BJ (cell line): Measurements from ENCODE around the gene RAD54L2. TPM values are rescaled to one million over a fixed set of nuclear protein-coding genes. Genes with fewer than 3 reads are reported as not detected.
"Not testable (repeated sequence)": the region's sequence is repeated elsewhere in the genome, so short reads cannot be mapped to it uniquely, and the experiment has no call there.

Experiments
- CTCF ChIA-PET: fragments of 350-600 bp; formaldehyde crosslinking; extraction: SDS; loops from one replicate; lab custom pipeline; 2021; ENCODE audit warnings: antibody characterized with exemption, inconsistent platforms; lab: Yijun Ruan, JAX
- POLR2A ChIA-PET: fragments of 300-600 bp; sonication (Branson Sonifier 250); formaldehyde crosslinking; extraction: SDS; loops from one replicate; lab custom pipeline; 2021; ENCODE audit warnings: antibody characterized with exemption; lab: Charles Lee
- DNase-seq: peaks from one replicate; pipeline ENCODE4 v3.0.0-alpha.2; 2011; ENCODE audit warnings: low read depth
- H3K27me3 ChIP-seq: 2 replicates; pipeline ENCODE4 v1.6.0; 2011; ENCODE audit warnings: low read length; ENCODE audit not compliant: control insufficient read depth, insufficient read depth
- H3K36me3 ChIP-seq: 2 replicates; pipeline ENCODE4 v1.5.1; 2011; ENCODE audit warnings: low read length; ENCODE audit not compliant: control insufficient read depth, insufficient read depth
- H3K4me3 ChIP-seq: 2 replicates; pipeline ENCODE4 v1.5.1; 2011; ENCODE audit warnings: low read depth, mild to moderate bottlenecking, control low read depth, low read length
- polyA plus RNA-seq: library from polyadenylated mRNA; depleted of rRNA; stranded (reverse); fragments of >200 nt; gene quantifications from 2 replicates; pipeline ENCODE4 v1.2.3, GENCODE V29; 2011
- TF ChIP-seq, protein P1 (sequence below): IDR thresholded peaks from 2 replicates; pipeline ENCODE4 v1.5.1; 2011; ENCODE audit warnings: low read depth, mild to moderate bottlenecking, control low read depth, inconsistent platforms, low read length, moderate library complexity; ENCODE audit not compliant: insufficient read depth

RAD54L2 gene
- polyA plus RNA-seq, 1 experiment: 5.9 TPM

DNA sequence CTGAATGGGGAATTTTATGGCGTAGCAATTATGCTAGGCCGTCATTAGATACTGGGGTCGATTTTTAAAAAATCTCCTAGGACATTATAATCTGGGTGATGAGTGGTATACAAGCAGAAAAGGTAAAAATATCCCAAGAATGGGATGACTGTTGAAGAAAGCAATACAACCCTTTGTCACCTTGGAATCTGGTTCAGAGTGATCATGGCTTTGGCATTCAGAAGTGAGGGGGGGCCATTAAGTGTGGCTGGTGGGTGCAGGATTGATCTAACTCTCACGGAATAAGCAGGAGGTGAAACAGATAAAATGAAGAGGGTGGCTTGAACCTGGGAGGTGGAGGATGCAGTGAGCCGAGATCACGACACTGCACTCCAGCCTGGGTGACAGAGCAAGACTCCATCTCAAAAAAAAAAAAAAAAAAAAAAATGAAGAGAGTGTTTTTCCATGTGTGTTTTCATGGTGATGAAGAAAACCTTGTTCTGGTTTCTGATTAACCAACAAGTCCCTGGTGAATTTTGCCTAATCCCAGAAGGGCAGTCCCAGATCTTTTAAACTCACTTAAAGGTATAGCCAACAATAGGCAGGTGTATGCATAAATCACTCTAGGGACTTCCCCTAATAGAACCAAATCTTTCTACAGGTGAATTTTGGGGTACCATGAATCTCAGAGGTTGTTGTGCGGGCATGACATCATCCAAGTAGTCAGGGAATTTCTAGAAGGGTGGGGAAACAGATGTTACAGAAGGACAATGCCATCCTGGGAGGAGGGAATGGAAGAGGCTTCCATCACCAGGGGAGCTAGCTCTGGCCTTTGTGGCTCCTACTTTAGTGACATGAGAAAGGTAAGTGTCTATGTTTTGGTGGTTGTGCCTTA is 3.1 kb upstream of the RAD54L2 start:
- ChIA-PET CTCF (interaction anchor here (0.9 kb wide), 1 partner anchor 33 kb away, joined by 3 read pairs; no protein-coding TSS in a partner anchor), POLR2A (interaction anchor here (0.6 kb wide), 1 partner anchor 142 kb away, joined by 15 read pairs; no protein-coding TSS in a partner anchor)
- TF ChIP-seq, protein P1, sequence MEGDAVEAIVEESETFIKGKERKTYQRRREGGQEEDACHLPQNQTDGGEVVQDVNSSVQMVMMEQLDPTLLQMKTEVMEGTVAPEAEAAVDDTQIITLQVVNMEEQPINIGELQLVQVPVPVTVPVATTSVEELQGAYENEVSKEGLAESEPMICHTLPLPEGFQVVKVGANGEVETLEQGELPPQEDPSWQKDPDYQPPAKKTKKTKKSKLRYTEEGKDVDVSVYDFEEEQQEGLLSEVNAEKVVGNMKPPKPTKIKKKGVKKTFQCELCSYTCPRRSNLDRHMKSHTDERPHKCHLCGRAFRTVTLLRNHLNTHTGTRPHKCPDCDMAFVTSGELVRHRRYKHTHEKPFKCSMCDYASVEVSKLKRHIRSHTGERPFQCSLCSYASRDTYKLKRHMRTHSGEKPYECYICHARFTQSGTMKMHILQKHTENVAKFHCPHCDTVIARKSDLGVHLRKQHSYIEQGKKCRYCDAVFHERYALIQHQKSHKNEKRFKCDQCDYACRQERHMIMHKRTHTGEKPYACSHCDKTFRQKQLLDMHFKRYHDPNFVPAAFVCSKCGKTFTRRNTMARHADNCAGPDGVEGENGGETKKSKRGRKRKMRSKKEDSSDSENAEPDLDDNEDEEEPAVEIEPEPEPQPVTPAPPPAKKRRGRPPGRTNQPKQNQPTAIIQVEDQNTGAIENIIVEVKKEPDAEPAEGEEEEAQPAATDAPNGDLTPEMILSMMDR: no peak
- Histone ChIP-seq H3K27me3 (no peaks in the 10 kb centered on the region), H3K4me3 (no peak overlapping the region), H3K36me3 (no peaks in the 10 kb centered on the region)
- no peak for DNase-seq

DNA sequence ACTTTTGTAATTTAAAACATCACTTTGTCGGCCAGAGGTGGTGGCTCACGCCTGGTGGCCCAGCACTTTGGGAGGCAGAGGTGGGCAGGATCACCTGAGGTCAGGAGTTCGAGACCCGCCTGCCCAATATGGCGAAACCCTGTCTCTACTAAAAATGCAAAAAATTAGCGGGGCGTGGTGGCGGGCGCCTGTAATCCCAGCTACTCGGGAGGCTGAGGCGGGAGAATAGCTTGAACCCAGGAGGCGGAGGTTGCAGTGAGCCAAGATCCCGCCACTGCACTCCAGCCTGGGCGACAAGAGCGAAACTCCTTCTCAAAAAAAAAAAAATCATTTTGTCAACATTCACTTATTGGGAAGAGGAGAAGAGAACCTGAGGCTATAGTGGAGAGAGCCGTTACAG is 888 bp upstream of the RAD54L2 start:
- DNase-seq, H3K36me3 ChIP-seq, POLR2A ChIA-PET, H3K27me3 ChIP-seq: not testable (repeated sequence)
- peak overlapping the region; percentile 83 for H3K4me3 ChIP-seq
- CTCF ChIA-PET: interaction anchor here (0.8 to 1.9 kb wide), 3 partner anchors 9 to 53 kb away, joined by 3 to 4 read pairs (median 3); no protein-coding TSS in a partner anchor

DNA sequence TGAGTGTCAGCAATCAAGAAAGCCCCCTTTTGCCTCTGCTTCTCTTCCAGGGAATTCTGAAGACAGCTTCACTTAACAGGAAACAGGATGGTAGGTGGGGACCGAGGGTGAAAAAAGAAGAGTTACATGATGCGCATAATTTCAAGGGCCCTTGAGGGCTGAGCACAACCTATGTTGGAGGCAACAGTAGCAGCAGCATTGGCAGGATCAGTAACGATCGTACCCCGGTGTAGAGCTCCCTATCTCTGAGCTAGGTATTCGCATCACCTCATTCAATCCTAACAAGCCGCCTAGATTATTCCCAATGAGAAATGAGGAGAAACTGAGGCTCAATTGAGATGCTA is 432 bp upstream of the RAD54L2 start:
- Histone ChIP-seq H3K36me3 (no peaks in the 10 kb centered on the region; the same call in 1 of the 2 replicates), H3K4me3 (peak overlapping the region; percentile 83), H3K27me3 (no peaks in the 10 kb centered on the region)
- DNase-seq: no peak
- ChIA-PET CTCF (interaction anchor here (0.8 to 1.9 kb wide), 4 partner anchors 9 to 101 kb away, joined by 3 to 4 read pairs (median 3); no protein-coding TSS in a partner anchor), POLR2A (no interaction called here)
- TF ChIP-seq, protein P1: no peak

GRCh38 chr3:51539291-51539941 is 897 bp downstream of the RAD54L2 start:
- ChIA-PET POLR2A (interaction anchor here (1.1 kb wide), 1 partner anchor 40 kb away, joined by 3 read pairs; the partner anchor contains the start of gene DCAF1), CTCF (interaction anchor here (0.7 to 1.9 kb wide), 5 partner anchors 8 to 146 kb away, joined by 3 to 4 read pairs (median 3); no protein-coding TSS in a partner anchor)
- peak; percentile 32 for DNase-seq
- Histone ChIP-seq H3K27me3 (no peaks in the 10 kb centered on the region), H3K4me3 (peak overlapping the region; percentile 83), H3K36me3 (no peaks in the 10 kb centered on the region; the same call in 1 of the 2 replicates)
- TF ChIP-seq, protein P1: no peak

GRCh38 chr3:51542596-51542995 is 4.1 kb downstream of the RAD54L2 start:
- DNase-seq, CTCF ChIA-PET, H3K36me3 ChIP-seq, H3K4me3 ChIP-seq, H3K27me3 ChIP-seq: not testable (repeated sequence)
- POLR2A ChIA-PET: interaction anchor here (0.6 kb wide), 1 partner anchor 147 kb away, joined by 4 read pairs; no protein-coding TSS in a partner anchor
